Ovary (tissue), 9 donors: ENCODE data around the gene PGM2. TPM values are rescaled to one million over a fixed set of nuclear protein-coding genes. Genes with fewer than 3 reads are reported as not detected.

Experiments
- DNase-seq, 5 donors: peaks; one replicate each; pipeline ENCODE4 v3.0.0-alpha.2; 2019 to 2020
- H3K27ac ChIP-seq, 2 donors: fragments of 200-600 bp; one replicate each; pipeline versions ENCODE4 v1.5.1 to v1.8.0; 2019 to 2022
- H3K27me3 ChIP-seq: fragments of 200-600 bp; one replicate; pipeline ENCODE4 v1.8.0; 2022
- H3K36me3 ChIP-seq: fragments of 200-600 bp; sonication (generic); one replicate; pipeline ENCODE4 v1.5.1; 2019
- H3K4me1 ChIP-seq: one replicate; pipeline ENCODE4 v1.8.1; 2013; ENCODE audit warnings: mild to moderate bottlenecking, moderate library complexity; ENCODE audit not compliant: insufficient read depth
- H3K4me3 ChIP-seq: fragments of 200-600 bp; sonication (generic); one replicate; pipeline ENCODE4 v1.5.1; 2017
- H3K9me3 ChIP-seq, 2 donors: fragments of 200-600 bp in 1 of 2; sonication (generic) in 1 of 2; one replicate each; pipeline versions ENCODE4 v1.5.1 to v1.8.1; 2013 to 2019; ENCODE audit warnings: mild to moderate bottlenecking in 1 of 2, moderate library complexity in 1 of 2
- EP300 ChIP-seq: sonication (generic); formaldehyde crosslinking; IDR thresholded peaks from one replicate; pipeline ENCODE4 v1.6.1; 2017; ENCODE audit warnings: antibody characterized with exemption
- POLR2A ChIP-seq: fragments of 450-650 bp; IDR thresholded peaks from one replicate; pipeline ENCODE4 v1.6.1; 2017; ENCODE audit warnings: antibody characterized with exemption, mild to moderate bottlenecking, moderate library complexity
- WGBS, 3 donors: extraction: QIAGEN DNeasy Blood & Tissue Kit in 1 of 3; methylation state at CpG; one replicate each; pipeline versions ENCODE4 v1.1.5 to v1.1.7; 2013 to 2017; 5-methylcytosine and 5-hydroxymethylcytosine counted together
- intact Hi-C, 4 donors: fragments of 100-400 bp; cut with DNase I; formaldehyde crosslinking; loops; one replicate each; pipeline versions ENCODE4 v1.11.0 to v1.15.1; 2022 to 2023
- polyA plus RNA-seq, 2 donors: library from polyadenylated mRNA; stranded (reverse); fragments of 200-250 nt in 1 of 2; fragments of 350-450 nt in 1 of 2; fragmentation: Illumina TruSeq in 1 of 2; extraction: RNeasy Lipid Tissue Mini Kit (QIAGEN cat#74804) in 1 of 2; gene quantifications; one replicate each; pipeline ENCODE4 v1.2.3, GENCODE V29; 2013 to 2014
- total RNA-seq, 7 donors: library from RNA; depleted of rRNA in 2 of 7; stranded (reverse); fragments of >200 nt in 2 of 7; fragmentation: NEBNext Ultra II Directional in 3 of 7; extraction: Animal tissue kit (Norgen Biotek cat#: 25700) in 3 of 7; gene quantifications; one replicate each; pipeline versions ENCODE4 v1.1.0 to v1.2.4, GENCODE V29; 2016 to 2023
- TF ChIP-seq, protein P1 (sequence below), 3 donors: fragments of 450-650 bp in 2 of 3; fragments of 200-600 bp in 1 of 3; IDR thresholded peaks; one replicate each; pipeline versions ENCODE4 v1.5.1 to v1.8.0; 2016 to 2022; ENCODE audit warnings: antibody characterized with exemption in 3 of 3, mild to moderate bottlenecking in 1 of 3
- donor health status: DM: no; HTN: no; CAD: no; lungs with moderate emphysema.
- donor health status: DM: no; HTN: no; CAD: no.
- donor health status: Bipolar disorder and iron deficiency.
- donor health status: DM: yes; HTN: yes; CAD: no.
- donor health status: DM: no; HTN: no; CAD: no.
- donor health status: DM: yes; HTN: yes; CAD: no.

PGM2 gene
- total and polyA plus RNA-seq, 9 donors, result 11.0 to 31.2 (median 22.2) TPM

DNA sequence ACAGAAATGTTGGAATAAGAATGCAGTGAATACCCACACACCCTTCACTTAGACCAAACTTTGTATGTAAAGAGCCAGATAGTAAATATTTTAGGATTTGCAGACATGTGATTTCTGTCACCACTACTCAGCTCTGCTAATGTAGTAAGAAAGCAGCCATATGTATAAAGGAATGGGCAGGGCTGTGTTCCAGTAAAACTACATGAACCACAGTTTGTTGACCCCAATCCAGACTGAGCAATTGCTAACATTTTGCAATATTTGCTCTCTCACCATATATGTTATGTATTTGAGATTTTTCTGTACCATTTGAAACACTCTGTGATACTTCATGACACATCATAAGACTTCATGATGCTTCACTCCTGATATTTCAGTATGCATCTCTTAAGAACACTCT, 32.4 kb downstream of the PGM2 start:
- no peaks in the 10 kb centered on the region for H3K36me3 ChIP-seq
- TF ChIP-seq POLR2A, result no peak
- no peak for TF ChIP-seq EP300
- TF ChIP-seq, protein P1, sequence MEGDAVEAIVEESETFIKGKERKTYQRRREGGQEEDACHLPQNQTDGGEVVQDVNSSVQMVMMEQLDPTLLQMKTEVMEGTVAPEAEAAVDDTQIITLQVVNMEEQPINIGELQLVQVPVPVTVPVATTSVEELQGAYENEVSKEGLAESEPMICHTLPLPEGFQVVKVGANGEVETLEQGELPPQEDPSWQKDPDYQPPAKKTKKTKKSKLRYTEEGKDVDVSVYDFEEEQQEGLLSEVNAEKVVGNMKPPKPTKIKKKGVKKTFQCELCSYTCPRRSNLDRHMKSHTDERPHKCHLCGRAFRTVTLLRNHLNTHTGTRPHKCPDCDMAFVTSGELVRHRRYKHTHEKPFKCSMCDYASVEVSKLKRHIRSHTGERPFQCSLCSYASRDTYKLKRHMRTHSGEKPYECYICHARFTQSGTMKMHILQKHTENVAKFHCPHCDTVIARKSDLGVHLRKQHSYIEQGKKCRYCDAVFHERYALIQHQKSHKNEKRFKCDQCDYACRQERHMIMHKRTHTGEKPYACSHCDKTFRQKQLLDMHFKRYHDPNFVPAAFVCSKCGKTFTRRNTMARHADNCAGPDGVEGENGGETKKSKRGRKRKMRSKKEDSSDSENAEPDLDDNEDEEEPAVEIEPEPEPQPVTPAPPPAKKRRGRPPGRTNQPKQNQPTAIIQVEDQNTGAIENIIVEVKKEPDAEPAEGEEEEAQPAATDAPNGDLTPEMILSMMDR (IDR thresholded peaks at IDR 0.05), result no peak

DNA sequence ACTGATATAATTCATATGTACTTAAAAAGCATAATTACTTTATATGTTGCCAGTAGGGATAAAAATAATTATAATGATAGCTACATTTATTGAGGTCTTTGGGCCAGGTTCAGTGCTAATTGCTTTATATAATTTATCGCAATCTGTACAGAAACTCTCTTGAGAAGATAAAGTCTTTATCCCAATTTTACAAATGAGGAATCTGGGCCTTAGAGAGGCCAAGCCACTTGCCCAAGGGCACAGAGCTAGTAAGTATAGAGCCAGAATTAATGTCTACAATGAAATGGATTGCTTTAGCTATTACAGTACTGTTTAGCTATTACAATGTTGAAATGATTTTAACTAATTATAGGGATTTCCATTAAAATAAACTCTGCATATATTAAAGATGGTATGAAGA, 33.8 kb downstream of the PGM2 start:
- no peak overlapping the region for H3K27ac ChIP-seq
- DNase-seq, result no peak
- no peaks in the 10 kb centered on the region for H3K4me1 ChIP-seq
- H3K27me3 ChIP-seq, result no peaks in the 10 kb centered on the region
- no peaks in the 10 kb centered on the region for H3K9me3 ChIP-seq
- no peak overlapping the region for H3K4me3 ChIP-seq
- H3K36me3 ChIP-seq, result no peaks in the 10 kb centered on the region
- 95 to 100% (median 99%) methylated on average over 1 of the region's 1 CpG for WGBS, 3 donors
- intact Hi-C loops, result no loop called here
- no peak for TF ChIP-seq EP300
- no peak for TF ChIP-seq POLR2A
- TF ChIP-seq, protein P1 (IDR thresholded peaks at IDR 0.05), result no peak

More for the DNA sequence above, 32.4 kb downstream of the PGM2 start:
- intact Hi-C loops, result no loop called here
- Histone ChIP-seq H3K4me3 (no peak overlapping the region), H3K27me3 (no peaks in the 10 kb centered on the region), H3K4me1 (no peaks in the 10 kb centered on the region), H3K27ac (no peak overlapping the region), H3K9me3 (no peaks in the 10 kb centered on the region)
- no peak for DNase-seq

DNA sequence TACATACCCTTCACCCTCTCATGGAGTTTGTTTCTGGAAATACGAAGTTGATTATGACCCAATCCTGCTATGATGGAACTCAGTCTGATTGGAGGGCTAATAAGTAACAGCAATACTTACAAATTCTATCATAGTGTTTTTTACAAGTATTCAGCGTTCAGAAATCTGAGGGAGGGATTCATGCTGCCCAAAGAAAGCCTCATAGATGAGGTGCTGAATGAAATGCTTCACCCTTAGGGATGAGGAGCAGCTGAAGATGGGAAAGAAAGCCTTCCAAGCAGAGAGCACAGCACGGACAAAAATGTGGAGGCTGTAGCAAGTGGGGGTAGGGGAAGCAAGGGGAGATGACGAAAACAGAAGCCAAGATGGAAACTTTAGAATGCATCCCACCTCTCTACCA, 36.5 kb downstream of the PGM2 start:
- TF ChIP-seq, protein P1 (IDR thresholded peaks at IDR 0.05), result no peak
- no peak for TF ChIP-seq EP300
- no peak for TF ChIP-seq POLR2A
- Histone ChIP-seq H3K4me3 (no peak overlapping the region), H3K9me3 (no peaks in the 10 kb centered on the region), H3K27ac (no peak overlapping the region), H3K4me1 (no peaks in the 10 kb centered on the region), H3K27me3 (no peaks in the 10 kb centered on the region), H3K36me3 (no peaks in the 10 kb centered on the region)
- WGBS, 3 donors, result 87 to 89% (median 87%) methylated on average over 4 of the region's 4 CpGs
- no peak for DNase-seq
- intact Hi-C loops, result no loop called here

DNA sequence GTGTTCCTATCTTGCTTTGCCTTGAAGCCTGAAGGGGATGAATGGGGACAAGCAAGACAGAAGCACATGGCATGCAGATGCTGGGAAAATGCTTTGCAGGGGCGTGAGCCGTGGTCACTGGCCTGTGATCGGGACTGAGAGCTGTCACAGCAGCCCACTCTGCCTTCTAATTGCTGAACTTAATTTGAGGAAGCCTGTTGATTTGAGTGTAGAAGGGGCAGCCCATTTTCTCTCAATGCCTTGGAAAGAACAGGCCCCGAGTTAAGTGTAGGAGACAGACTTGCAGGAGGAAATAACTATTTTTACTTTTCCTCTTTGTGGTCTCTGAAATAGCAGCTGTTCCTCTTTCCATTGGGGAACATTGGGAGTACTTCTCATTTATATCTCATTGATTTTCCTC, 38.3 kb downstream of the PGM2 start:
- Histone ChIP-seq H3K27ac (no peak overlapping the region), H3K4me3 (no peak overlapping the region), H3K27me3 (no peaks in the 10 kb centered on the region), H3K36me3 (no peaks in the 10 kb centered on the region), H3K4me1 (no peaks in the 10 kb centered on the region), H3K9me3 (no peaks in the 10 kb centered on the region)
- 87 to 94% (median 88%) methylated on average over 4 of the region's 4 CpGs for WGBS, 3 donors
- TF ChIP-seq, protein P1 (IDR thresholded peaks at IDR 0.05), result no peak
- TF ChIP-seq EP300, result no peak
- TF ChIP-seq POLR2A, result no peak
- intact Hi-C loops, result no loop called here
- DNase-seq, result no peak

DNA sequence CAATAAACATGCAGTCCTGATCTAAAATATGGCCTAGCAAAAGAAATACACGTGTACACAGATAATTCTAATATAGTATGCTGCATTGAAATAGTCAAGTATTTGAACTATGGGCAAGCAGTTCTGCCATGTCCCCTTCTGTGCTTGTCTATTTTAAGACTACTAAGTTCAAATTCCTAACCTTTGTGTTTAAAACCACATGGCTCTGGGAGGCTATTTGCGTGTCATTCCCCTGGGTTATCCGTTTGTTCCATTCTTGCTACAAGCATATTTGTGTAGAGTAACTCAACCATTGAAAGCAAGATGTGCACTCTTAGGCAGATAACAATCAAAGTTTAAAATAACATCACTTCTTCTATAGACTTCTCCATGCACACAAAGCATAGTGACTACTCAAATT, 39.0 kb downstream of the PGM2 start:
- H3K4me3 ChIP-seq, result no peak overlapping the region
- no peak for DNase-seq
- H3K36me3 ChIP-seq, result no peaks in the 10 kb centered on the region
- H3K4me1 ChIP-seq, result no peaks in the 10 kb centered on the region
- H3K9me3 ChIP-seq, result no peaks in the 10 kb centered on the region
- H3K27ac ChIP-seq, result no peak overlapping the region
- intact Hi-C loops, result no loop called here
- no peaks in the 10 kb centered on the region for H3K27me3 ChIP-seq
- WGBS, 3 donors, result 74 to 82% (median 79%) methylated on average over 3 of the region's 3 CpGs
- no peak for TF ChIP-seq POLR2A
- TF ChIP-seq, protein P1 (IDR thresholded peaks at IDR 0.05), result no peak
